ENCODE measurements around the gene NLK. TPM values are rescaled to one million over a fixed set of nuclear protein-coding genes. Genes with fewer than 3 reads are reported as not detected.
"Not testable (repeated sequence)": the region's sequence is repeated elsewhere in the genome, so short reads cannot be mapped to it uniquely, and the experiment has no call there.

NLK gene
- total RNA-seq, 2 experiments from 2014 or later = 13.1 to 16.1 TPM

DNA sequence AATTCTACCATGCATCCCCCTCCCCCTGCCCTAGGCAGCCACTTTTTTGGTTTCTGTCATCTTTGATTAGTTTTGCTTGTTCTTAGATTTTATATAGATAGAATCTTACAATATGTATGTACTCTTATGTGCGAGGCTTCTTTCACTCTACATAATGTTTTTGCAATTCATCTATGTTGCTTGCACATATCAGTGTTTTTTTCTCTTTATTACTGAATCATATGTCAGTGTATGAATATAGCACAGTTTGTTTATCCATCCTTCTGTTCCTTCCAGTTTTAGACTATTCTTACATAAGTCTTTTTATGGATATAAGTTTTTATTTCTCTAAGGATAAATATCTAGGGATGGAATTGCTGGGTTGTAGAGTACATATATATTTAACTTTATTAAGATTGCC lies 26.6 kb downstream of the NLK start:
- Mint-ChIP-seq H3K4me1 (peaks cover 35% of the 10 kb centered on the region), H3K27me3 (no peaks in the 10 kb centered on the region), H3K36me3 (peaks cover 24% of the 10 kb centered on the region), H3K27ac (no peak overlapping the region), H3K4me3 (no peak overlapping the region), H3K9me3 (ENCODE audit: low read depth) (peaks cover 5% of the 10 kb centered on the region)
- DNase-seq (no peak), ATAC-seq (no peak)
- CTCF ChIA-PET = no interaction called here

- ATAC-seq (no peak), DNase-seq (no peak)
- Mint-ChIP-seq H3K4me3 (no peak overlapping the region), H3K36me3 (peaks cover 22% of the 10 kb centered on the region), H3K27ac (peak overlapping the region; percentile 48), H3K27me3 (no peaks in the 10 kb centered on the region), H3K4me1 (peaks cover 26% of the 10 kb centered on the region), H3K9me3 (ENCODE audit: low read depth) (peaks cover 5% of the 10 kb centered on the region)
- CTCF ChIA-PET = interaction anchor here (1.5 kb wide), 1 partner anchor 11 kb away, joined by 3 read pairs; no protein-coding TSS in a partner anchor
Observed at GRCh38 chr17:28071179-28071578, 28.7 kb downstream of the NLK start.

DNA sequence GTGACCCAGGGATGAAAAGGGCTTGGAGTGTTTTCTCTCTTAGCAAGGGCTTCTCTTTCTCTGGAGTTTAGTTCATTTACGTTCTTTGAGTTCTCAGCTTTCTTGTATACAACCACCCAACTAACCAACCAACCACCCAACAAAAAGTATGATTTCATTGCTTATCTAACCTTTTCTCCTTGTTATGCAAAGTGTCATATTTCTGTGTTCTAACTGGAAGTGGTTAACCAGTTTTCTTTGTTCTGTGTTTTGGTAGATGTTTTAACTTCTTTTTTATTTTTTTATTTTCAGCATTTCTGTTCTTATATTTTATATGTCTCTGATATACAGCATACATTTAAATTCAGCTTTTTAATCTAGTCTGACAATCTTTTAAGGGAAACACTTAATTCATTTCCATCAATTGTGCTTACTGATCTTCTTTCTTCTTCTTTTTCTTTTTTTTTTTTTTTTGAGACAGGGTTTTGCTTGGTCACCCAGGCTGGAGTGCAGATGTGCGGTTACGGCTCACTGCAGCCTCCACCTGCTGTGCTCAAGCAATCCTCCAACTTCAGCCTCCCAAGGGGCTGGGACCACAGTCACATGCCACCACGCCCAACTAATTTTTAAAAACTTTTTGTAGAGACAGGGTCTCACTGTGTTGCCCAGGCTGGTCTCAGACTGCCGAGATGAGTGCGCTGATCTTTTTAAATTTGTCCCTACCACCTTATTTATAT lies 29.6 kb downstream of the NLK start:
- H3K27ac Mint-ChIP-seq = peak overlapping the region; percentile 49
- ATAC-seq (peak; percentile 45), DNase-seq (no peak)
- peaks cover 32% of the 10 kb centered on the region for H3K4me1 Mint-ChIP-seq
- H3K36me3 Mint-ChIP-seq = peaks cover 24% of the 10 kb centered on the region
- H3K27me3 Mint-ChIP-seq = no peaks in the 10 kb centered on the region
- CTCF ChIA-PET = interaction anchor here (1.5 kb wide), 1 partner anchor 10 kb away, joined by 3 read pairs; no protein-coding TSS in a partner anchor
- no peak overlapping the region for H3K4me3 Mint-ChIP-seq
- H3K9me3 Mint-ChIP-seq (ENCODE audit: low read depth) = peaks cover 5% of the 10 kb centered on the region

DNA sequence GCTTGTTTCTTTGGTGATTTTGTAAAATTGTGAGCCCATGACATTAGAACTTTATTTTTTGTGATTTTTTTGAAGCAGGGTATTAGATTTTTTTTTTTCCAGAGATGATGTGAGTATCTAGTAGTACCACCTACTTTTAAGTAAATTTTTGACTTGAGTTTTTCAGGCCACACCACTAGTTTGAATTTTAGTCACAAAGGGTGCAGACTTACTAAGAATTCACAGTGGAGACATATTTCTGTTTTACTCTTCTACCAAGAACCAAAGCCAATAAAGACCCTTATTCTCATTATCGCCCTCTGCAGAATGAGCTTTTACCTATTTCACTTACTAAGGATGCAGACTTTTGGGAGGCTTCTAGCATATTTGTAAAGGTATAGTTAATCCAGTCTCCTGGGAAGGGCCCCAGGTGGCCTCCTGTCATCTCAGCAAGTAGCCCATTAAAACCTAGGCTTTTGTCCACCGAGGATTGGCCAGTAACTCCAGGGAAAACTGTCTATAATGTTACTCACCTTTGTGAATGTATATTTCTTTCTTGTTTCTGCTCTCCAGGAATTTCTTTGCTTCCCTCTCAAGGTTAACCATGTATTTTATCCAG lies 30.6 kb downstream of the NLK start:
- no peak overlapping the region for H3K4me3 Mint-ChIP-seq
- peaks cover 32% of the 10 kb centered on the region for H3K4me1 Mint-ChIP-seq
- DNase-seq (no peak), ATAC-seq (no peak)
- peaks cover 22% of the 10 kb centered on the region for H3K36me3 Mint-ChIP-seq
- H3K27me3 Mint-ChIP-seq = no peaks in the 10 kb centered on the region
- H3K9me3 Mint-ChIP-seq (ENCODE audit: low read depth) = peaks cover 5% of the 10 kb centered on the region
- CTCF ChIA-PET = no interaction called here
- H3K27ac Mint-ChIP-seq = no peak overlapping the region

DNA sequence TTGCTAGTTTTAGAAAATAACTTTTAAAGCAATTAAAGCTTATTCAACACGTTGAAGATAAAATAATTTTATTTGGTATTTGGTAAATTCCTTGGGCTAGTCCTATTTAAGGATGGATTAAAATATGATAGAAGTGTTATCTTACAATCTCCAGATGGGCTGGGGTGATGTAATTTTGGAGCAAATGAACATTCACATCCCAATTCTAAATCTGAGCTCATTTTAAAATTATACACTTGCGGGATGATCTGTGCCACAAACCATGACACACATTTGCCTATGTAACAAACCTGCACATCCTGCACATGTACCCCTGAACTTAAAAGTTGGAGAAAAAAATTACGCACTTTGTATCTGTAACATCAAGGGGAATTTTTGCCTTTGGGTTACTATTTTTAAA lies 31.5 kb downstream of the NLK start:
- H3K27me3 Mint-ChIP-seq = no peaks in the 10 kb centered on the region
- H3K36me3 Mint-ChIP-seq = peaks cover 23% of the 10 kb centered on the region
- H3K9me3 Mint-ChIP-seq (ENCODE audit: low read depth) = peaks cover 5% of the 10 kb centered on the region
- ATAC-seq = no peak
- CTCF ChIA-PET = interaction anchor here (0.8 kb wide), 1 partner anchor 190 kb away, joined by 4 read pairs; no protein-coding TSS in a partner anchor
- H3K4me3 Mint-ChIP-seq = no peak overlapping the region
- no peak overlapping the region for H3K27ac Mint-ChIP-seq
- DNase-seq = no peak
- H3K4me1 Mint-ChIP-seq = peaks cover 39% of the 10 kb centered on the region

- peaks cover 26% of the 10 kb centered on the region for H3K36me3 Mint-ChIP-seq
- H3K4me3 Mint-ChIP-seq = no peak overlapping the region
- CTCF ChIA-PET = interaction anchor here (1.2 to 1.7 kb wide), 4 partner anchors 22 to 341 kb away, joined by 3 to 5 read pairs (median 3); no protein-coding TSS in a partner anchor
- H3K4me1 Mint-ChIP-seq = peaks cover 42% of the 10 kb centered on the region
- no peak overlapping the region for H3K27ac Mint-ChIP-seq
- DNase-seq = no peak
- peaks cover 2% of the 10 kb centered on the region for H3K9me3 Mint-ChIP-seq (ENCODE audit: low read depth)
- H3K27me3 Mint-ChIP-seq = no peaks in the 10 kb centered on the region
- no peak for ATAC-seq
Observed at GRCh38 chr17:28076144-28076543, 33.7 kb downstream of the NLK start.

- H3K27ac Mint-ChIP-seq; ATAC-seq; DNase-seq; H3K27me3 Mint-ChIP-seq; H3K4me3 Mint-ChIP-seq; H3K9me3 Mint-ChIP-seq (ENCODE audit: low read depth); CTCF ChIA-PET: not testable (repeated sequence)
- H3K36me3 Mint-ChIP-seq = peaks cover 19% of the 10 kb centered on the region
- H3K4me1 Mint-ChIP-seq = peaks cover 33% of the 10 kb centered on the region
Observed at GRCh38 chr17:28077140-28077539, 34.7 kb downstream of the NLK start.

- Mint-ChIP-seq H3K27ac (no peak overlapping the region), H3K4me3 (no peak overlapping the region), H3K4me1 (peaks cover 19% of the 10 kb centered on the region), H3K27me3 (no peaks in the 10 kb centered on the region), H3K9me3 (ENCODE audit: low read depth) (no peaks in the 10 kb centered on the region), H3K36me3 (peaks cover 14% of the 10 kb centered on the region)
- CTCF ChIA-PET = no interaction called here
- ATAC-seq (no peak), DNase-seq (no peak)
Observed at GRCh38 chr17:28078341-28079229, 36.1 kb downstream of the NLK start.

- Mint-ChIP-seq H3K9me3 (ENCODE audit: low read depth) (no peaks in the 10 kb centered on the region), H3K27me3 (no peaks in the 10 kb centered on the region), H3K36me3 (peaks cover 16% of the 10 kb centered on the region), H3K4me1 (peaks cover 14% of the 10 kb centered on the region), H3K27ac (no peak overlapping the region), H3K4me3 (no peak overlapping the region)
- ATAC-seq (no peak), DNase-seq (no peak)
- CTCF ChIA-PET = interaction anchor here (0.9 to 1.3 kb wide), 2 partner anchors 10 to 188 kb away, joined by 3 read pairs; no protein-coding TSS in a partner anchor
Observed at GRCh38 chr17:28081467-28081866, 39.0 kb downstream of the NLK start.

DNA sequence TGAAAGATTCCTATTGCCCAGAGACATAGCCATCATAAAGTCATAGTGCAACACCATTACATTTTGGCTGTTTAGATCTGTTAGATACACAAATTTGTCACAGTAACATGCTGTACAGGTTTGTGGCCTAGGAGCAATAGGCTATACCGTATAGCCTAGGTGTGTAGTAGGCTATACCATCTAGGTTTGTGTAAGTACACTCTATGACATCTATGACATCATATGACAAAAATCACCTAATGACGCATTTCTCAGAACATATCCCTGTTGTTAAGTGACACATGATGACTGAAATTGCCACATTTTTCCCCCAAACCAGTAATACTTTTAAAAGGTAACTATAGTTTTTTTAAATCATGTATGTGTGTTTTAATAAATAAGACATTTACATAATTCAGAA lies 43.3 kb downstream of the NLK start:
- H3K4me3 Mint-ChIP-seq = no peak overlapping the region
- ATAC-seq (no peak), DNase-seq (no peak)
- no peaks in the 10 kb centered on the region for H3K9me3 Mint-ChIP-seq (ENCODE audit: low read depth)
- CTCF ChIA-PET = no interaction called here
- H3K4me1 Mint-ChIP-seq = no peaks in the 10 kb centered on the region
- peaks cover 7% of the 10 kb centered on the region for H3K36me3 Mint-ChIP-seq
- no peaks in the 10 kb centered on the region for H3K27me3 Mint-ChIP-seq
- H3K27ac Mint-ChIP-seq = no peak overlapping the region

GRCh38 chr17:28086519-28086918 lies 44.0 kb downstream of the NLK start:
- CTCF ChIA-PET = no interaction called here
- no peaks in the 10 kb centered on the region for H3K9me3 Mint-ChIP-seq (ENCODE audit: low read depth)
- H3K27me3 Mint-ChIP-seq = no peaks in the 10 kb centered on the region
- no peak overlapping the region for H3K27ac Mint-ChIP-seq
- H3K4me3 Mint-ChIP-seq = no peak overlapping the region
- peaks cover 6% of the 10 kb centered on the region for H3K36me3 Mint-ChIP-seq
- ATAC-seq = no peak
- no peaks in the 10 kb centered on the region for H3K4me1 Mint-ChIP-seq
- DNase-seq = no peak

GRCh38 chr17:28087743-28088142 lies 45.3 kb downstream of the NLK start:
- no peak for DNase-seq
- Mint-ChIP-seq H3K4me3 (no peak overlapping the region), H3K9me3 (ENCODE audit: low read depth) (no peaks in the 10 kb centered on the region), H3K27ac (no peak overlapping the region), H3K4me1 (no peaks in the 10 kb centered on the region), H3K36me3 (peaks cover 6% of the 10 kb centered on the region), H3K27me3 (no peaks in the 10 kb centered on the region)
- ATAC-seq = no peak
- CTCF ChIA-PET = no interaction called here

DNA sequence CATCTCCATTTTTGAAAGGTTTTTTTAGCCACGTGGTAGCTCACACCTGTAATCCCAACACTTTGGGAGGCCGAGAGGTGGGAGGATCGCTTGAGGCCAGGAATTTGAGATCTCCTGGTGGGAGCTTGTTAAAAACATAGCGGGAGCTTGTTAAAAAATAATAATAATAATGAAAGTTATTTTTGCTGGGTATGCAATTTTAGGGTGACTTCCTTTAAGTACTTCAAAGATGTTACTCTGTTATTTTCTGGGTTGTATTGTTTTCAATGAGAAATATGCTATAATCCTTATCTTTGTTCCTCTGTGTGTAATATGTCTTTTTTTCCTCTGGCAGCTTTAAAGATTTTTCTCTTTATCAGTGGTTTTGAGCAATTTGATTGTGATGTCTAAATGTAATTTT lies 48.1 kb downstream of the NLK start:
- Mint-ChIP-seq H3K9me3 (ENCODE audit: low read depth) (no peaks in the 10 kb centered on the region), H3K4me3 (no peak overlapping the region), H3K27ac (no peak overlapping the region), H3K27me3 (no peaks in the 10 kb centered on the region), H3K4me1 (no peaks in the 10 kb centered on the region), H3K36me3 (peaks cover 4% of the 10 kb centered on the region)
- CTCF ChIA-PET = no interaction called here
- ATAC-seq (no peak), DNase-seq (no peak)

Measured in activated CD8-positive, alpha-beta memory T cell treated with anti-CD3 and anti-CD28 coated beads, Interleukin-2, amount 10 ng/mL, durations not matched to agents 7 days and 5 days (primary cell).